ENCODE results near the gene ENGASE. TPM values are rescaled to one million over a fixed set of nuclear protein-coding genes. Genes with fewer than 3 reads are reported as not detected.

The ENGASE gene
- total RNA-seq, 1 experiment from 2014 or later: 58.0 TPM

GRCh38 chr17:79079421-79080200, 5.0 kb downstream of the ENGASE start:
- CTCF ChIA-PET: no interaction called here
- Mint-ChIP-seq H3K4me1 (ENCODE audit: low read depth, unreplicated experiment) (peaks cover 10% of the 10 kb centered on the region), H3K9me3 (ENCODE audit: low read depth, unreplicated experiment) (no peaks in the 10 kb centered on the region), H3K27ac (ENCODE audit: unreplicated experiment) (no peak overlapping the region), H3K36me3 (ENCODE audit: insufficient read depth, unreplicated experiment) (peaks cover 43% of the 10 kb centered on the region), H3K27me3 (ENCODE audit: unreplicated experiment) (no peaks in the 10 kb centered on the region), H3K4me3 (ENCODE audit: low read depth, unreplicated experiment) (no peak overlapping the region)
- BruUV-seq (replicated peaks): no TSS peak
- no peak for TF ChIP-seq CTCF (IDR thresholded peaks at IDR 0.05; ENCODE audit: unreplicated experiment)
- intact Hi-C loops (cut with micrococcal nuclease; ENCODE audit: unreplicated experiment): no loop called here
- no peak for DNase-seq

- peaks cover 35% of the 10 kb centered on the region for H3K36me3 Mint-ChIP-seq (ENCODE audit: insufficient read depth, unreplicated experiment)
- TF ChIP-seq CTCF (IDR thresholded peaks at IDR 0.05; ENCODE audit: unreplicated experiment): no peak
- no peak for DNase-seq
- peaks cover 8% of the 10 kb centered on the region for H3K4me1 Mint-ChIP-seq (ENCODE audit: low read depth, unreplicated experiment)
- H3K27me3 Mint-ChIP-seq (ENCODE audit: unreplicated experiment): no peaks in the 10 kb centered on the region
- H3K4me3 Mint-ChIP-seq (ENCODE audit: low read depth, unreplicated experiment): no peak overlapping the region
- intact Hi-C loops (cut with micrococcal nuclease; ENCODE audit: unreplicated experiment): no loop called here
- BruUV-seq (replicated peaks): no TSS peak
- no peak overlapping the region for H3K27ac Mint-ChIP-seq (ENCODE audit: unreplicated experiment)
- H3K9me3 Mint-ChIP-seq (ENCODE audit: low read depth, unreplicated experiment): no peaks in the 10 kb centered on the region
- CTCF ChIA-PET: interaction anchor here (0.6 kb wide), 1 partner anchor 23 kb away, joined by 4 read pairs; no protein-coding TSS in a partner anchor
These were observed 5.7 kb downstream of the ENGASE start for GRCh38 chr17:79080349-79080748.

DNA sequence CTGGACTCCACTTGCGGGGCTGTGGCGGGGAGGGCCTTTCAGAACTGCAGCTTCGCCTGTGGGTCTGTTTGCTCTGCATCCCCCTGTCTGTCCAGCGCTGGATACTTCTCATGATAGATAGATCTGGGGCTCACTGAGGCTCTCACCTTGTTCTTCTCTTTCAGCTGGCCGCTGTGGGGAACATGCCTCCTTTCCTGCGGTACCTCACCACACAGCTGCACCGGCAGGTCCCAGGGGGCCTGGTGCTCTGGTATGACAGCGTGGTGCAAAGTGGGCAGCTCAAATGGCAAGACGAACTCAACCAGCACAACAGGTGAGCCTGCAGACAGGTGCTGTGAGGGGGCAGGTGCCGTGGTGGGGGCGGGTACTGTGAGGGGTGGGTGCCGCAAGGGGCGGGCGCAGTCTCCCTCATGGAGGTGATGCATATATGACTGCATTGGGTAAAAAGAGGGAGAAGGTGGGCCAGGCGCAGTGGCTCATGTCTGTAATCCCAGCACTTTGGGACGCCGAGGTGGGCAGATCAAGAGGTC, 6.2 kb downstream of the ENGASE start:
- Mint-ChIP-seq H3K27me3 (ENCODE audit: unreplicated experiment) (no peaks in the 10 kb centered on the region), H3K4me3 (ENCODE audit: low read depth, unreplicated experiment) (no peak overlapping the region), H3K27ac (ENCODE audit: unreplicated experiment) (no peak overlapping the region), H3K4me1 (ENCODE audit: low read depth, unreplicated experiment) (peaks cover 3% of the 10 kb centered on the region), H3K9me3 (ENCODE audit: low read depth, unreplicated experiment) (no peaks in the 10 kb centered on the region), H3K36me3 (ENCODE audit: insufficient read depth, unreplicated experiment) (peaks cover 31% of the 10 kb centered on the region)
- CTCF ChIA-PET: interaction anchor here (0.6 kb wide), 1 partner anchor 24 kb away, joined by 4 read pairs; no protein-coding TSS in a partner anchor
- intact Hi-C loops (cut with micrococcal nuclease; ENCODE audit: unreplicated experiment): no loop called here
- BruUV-seq (replicated peaks): no TSS peak
- TF ChIP-seq CTCF (IDR thresholded peaks at IDR 0.05; ENCODE audit: unreplicated experiment): no peak
- DNase-seq: no peak

DNA sequence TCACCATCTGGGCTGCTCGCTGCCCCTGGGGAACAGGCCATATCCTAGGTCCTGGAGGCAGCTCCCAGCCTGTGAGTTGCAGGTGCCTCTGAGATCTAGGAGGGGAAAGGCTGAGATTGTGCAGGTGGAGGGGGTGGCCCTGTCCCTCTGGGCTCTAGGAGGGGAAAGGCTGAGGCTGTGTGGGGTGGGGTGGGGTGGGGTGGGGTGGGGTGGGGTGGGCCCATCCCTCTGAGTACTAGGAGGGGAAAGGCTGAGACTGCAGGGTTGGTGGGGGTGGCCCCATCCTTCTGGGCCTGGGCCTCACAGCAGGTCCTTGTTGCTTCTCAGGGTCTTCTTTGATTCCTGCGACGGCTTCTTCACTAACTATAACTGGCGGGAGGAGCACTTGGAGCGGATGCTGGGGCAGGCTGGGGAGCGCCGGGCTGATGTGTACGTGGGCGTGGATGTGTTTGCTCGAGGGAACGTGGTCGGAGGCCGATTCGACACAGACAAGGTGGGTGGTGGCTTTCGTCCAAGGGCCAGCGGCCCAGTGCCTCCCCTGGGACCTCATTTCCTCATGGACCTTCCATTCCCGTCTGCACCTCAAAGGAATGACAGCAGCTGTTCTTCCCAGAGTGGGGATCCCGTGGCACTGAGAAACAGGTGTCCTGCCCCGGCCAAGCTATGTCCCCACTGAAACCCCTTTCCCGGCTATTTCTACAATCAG, 7.1 kb downstream of the ENGASE start:
- DNase-seq: no peak
- TF ChIP-seq CTCF (IDR thresholded peaks at IDR 0.05; ENCODE audit: unreplicated experiment): no peak
- H3K9me3 Mint-ChIP-seq (ENCODE audit: low read depth, unreplicated experiment): no peaks in the 10 kb centered on the region
- no TSS peak for BruUV-seq (replicated peaks)
- CTCF ChIA-PET: no interaction called here
- no peaks in the 10 kb centered on the region for H3K27me3 Mint-ChIP-seq (ENCODE audit: unreplicated experiment)
- no peaks in the 10 kb centered on the region for H3K4me1 Mint-ChIP-seq (ENCODE audit: low read depth, unreplicated experiment)
- peaks cover 28% of the 10 kb centered on the region for H3K36me3 Mint-ChIP-seq (ENCODE audit: insufficient read depth, unreplicated experiment)
- no peak overlapping the region for H3K4me3 Mint-ChIP-seq (ENCODE audit: low read depth, unreplicated experiment)
- no peak overlapping the region for H3K27ac Mint-ChIP-seq (ENCODE audit: unreplicated experiment)
- intact Hi-C loops (cut with micrococcal nuclease; ENCODE audit: unreplicated experiment): no loop called here
